Smooth muscle cell (in vitro differentiated cells): ENCODE data around the gene MRPS21. TPM values are rescaled to one million over a fixed set of nuclear protein-coding genes. Genes with fewer than 3 reads are reported as not detected.

Experiments
- DNase-seq: peaks from one replicate; lab custom pipeline; 2025; ENCODE audit not compliant: unreplicated experiment; lab: John Stamatoyannopoulos, UW
- H2AFZ ChIP-seq: fragments of 200-600 bp; sonication (generic); 2 replicates; pipeline ENCODE4 v1.6.0; 2016; ENCODE audit warnings: antibody characterized with exemption, low read depth, mild to moderate bottlenecking
- H3F3A ChIP-seq: fragments of 200-600 bp; sonication (generic); 2 replicates; pipeline ENCODE4 v1.6.0; 2017; ENCODE audit warnings: antibody characterized with exemption, low read depth
- H3K27ac ChIP-seq: fragments of 200-600 bp; sonication (generic); 2 replicates; pipeline ENCODE4 v1.5.1; 2016; ENCODE audit warnings: low read depth, mild to moderate bottlenecking
- H3K27me3 ChIP-seq: fragments of 200-600 bp; sonication (generic); 2 replicates; pipeline ENCODE4 v1.6.1; 2016; ENCODE audit warnings: low read depth, mild to moderate bottlenecking
- H3K36me3 ChIP-seq: fragments of 200-600 bp; sonication (generic); 2 replicates; pipeline ENCODE4 v1.5.1; 2016; ENCODE audit warnings: low read depth
- H3K4me1 ChIP-seq: fragments of 200-600 bp; sonication (generic); 2 replicates; pipeline ENCODE4 v1.5.1; 2016; ENCODE audit warnings: low read depth
- H3K4me2 ChIP-seq: fragments of 200-600 bp; sonication (generic); 2 replicates; pipeline ENCODE4 v1.6.0; 2016; ENCODE audit warnings: mild to moderate bottlenecking
- H3K4me3 ChIP-seq: fragments of 200-600 bp; sonication (generic); 2 replicates; pipeline ENCODE4 v1.5.1; 2016; ENCODE audit warnings: mild to moderate bottlenecking
- H3K79me2 ChIP-seq: fragments of 200-600 bp; sonication (generic); 2 replicates; pipeline ENCODE4 v1.6.0; 2016; ENCODE audit warnings: low read depth, mild to moderate bottlenecking
- H3K9ac ChIP-seq: fragments of 200-600 bp; sonication (generic); 2 replicates; pipeline ENCODE4 v1.6.0; 2016; ENCODE audit warnings: low read depth
- H3K9me3 ChIP-seq: fragments of 200-600 bp; sonication (generic); replicated peaks from 2 replicates; pipeline ENCODE4 v1.5.1; 2016; ENCODE audit warnings: low read depth
- H4K20me1 ChIP-seq: fragments of 200-600 bp; sonication (generic); 2 replicates; pipeline ENCODE4 v1.6.0; 2016; ENCODE audit warnings: low read depth
- WGBS: methylation state at CpG from one replicate; pipeline ENCODE4 v1.1.7; 2016; ENCODE audit warnings: low lambda C conversion rate; 5-methylcytosine and 5-hydroxymethylcytosine counted together
- polyA plus RNA-seq: library from polyadenylated mRNA; unstranded; fragments of >200 nt; fragmentation: Nextera tagmentation; extraction: Ambion mirVana; gene quantifications from 2 replicates; pipeline ENCODE4 v1.2.1, GENCODE V29; 2016
- total RNA-seq: library from RNA; depleted of rRNA; stranded (reverse); fragments of >200 nt; gene quantifications from 2 replicates; pipeline ENCODE4 v1.2.3, GENCODE V29; 2014
- TF ChIP-seq, protein P1 (sequence below): fragments of 200-600 bp; sonication (generic); IDR thresholded peaks from 2 replicates; pipeline ENCODE4 v1.5.1; 2017; ENCODE audit warnings: borderline replicate concordance, mild to moderate bottlenecking, antibody characterized with exemption; ENCODE audit not compliant: insufficient read depth, poor library complexity, severe bottlenecking

MRPS21 gene
- total and polyA plus RNA-seq, 2 experiments from 2014 or later, result 53.8 to 85.9 TPM

DNA sequence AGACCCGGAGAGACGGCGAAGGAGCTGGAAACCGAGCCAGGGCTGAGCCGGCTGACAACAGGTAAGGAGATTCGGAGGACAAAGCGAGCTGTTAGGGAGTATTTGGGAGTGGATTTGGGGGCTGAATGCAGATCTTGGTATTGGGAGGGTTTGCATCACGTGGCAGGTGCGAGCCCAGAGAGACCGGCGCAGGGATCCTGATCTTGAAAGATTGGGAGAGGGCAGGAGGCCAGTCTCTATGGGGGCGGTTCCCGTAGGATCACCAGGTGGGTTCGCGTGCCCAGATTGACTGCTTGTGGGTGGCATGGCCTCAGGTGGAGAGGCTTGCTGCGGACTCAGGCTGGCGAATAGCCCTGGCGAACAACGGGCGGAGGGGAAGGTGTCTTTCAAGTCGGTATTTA lies 11.1 kb upstream of the MRPS21 start:
- Histone ChIP-seq H2AFZ (peak overlapping the region; percentile 75), H3K4me3 (peak overlapping the region; percentile 55), H3K4me1 (peaks cover 11% of the 10 kb centered on the region), H3K79me2 (no peaks in the 10 kb centered on the region), H3K9me3 (no peaks in the 10 kb centered on the region), H3K4me2 (peak overlapping the region; percentile 82), H3F3A (no peaks in the 10 kb centered on the region), H3K36me3 (no peaks in the 10 kb centered on the region), H3K27ac (no peak overlapping the region), H4K20me1 (no peaks in the 10 kb centered on the region), H3K9ac (peak overlapping the region; percentile 72), H3K27me3 (no peaks in the 10 kb centered on the region)
- TF ChIP-seq, protein P1, sequence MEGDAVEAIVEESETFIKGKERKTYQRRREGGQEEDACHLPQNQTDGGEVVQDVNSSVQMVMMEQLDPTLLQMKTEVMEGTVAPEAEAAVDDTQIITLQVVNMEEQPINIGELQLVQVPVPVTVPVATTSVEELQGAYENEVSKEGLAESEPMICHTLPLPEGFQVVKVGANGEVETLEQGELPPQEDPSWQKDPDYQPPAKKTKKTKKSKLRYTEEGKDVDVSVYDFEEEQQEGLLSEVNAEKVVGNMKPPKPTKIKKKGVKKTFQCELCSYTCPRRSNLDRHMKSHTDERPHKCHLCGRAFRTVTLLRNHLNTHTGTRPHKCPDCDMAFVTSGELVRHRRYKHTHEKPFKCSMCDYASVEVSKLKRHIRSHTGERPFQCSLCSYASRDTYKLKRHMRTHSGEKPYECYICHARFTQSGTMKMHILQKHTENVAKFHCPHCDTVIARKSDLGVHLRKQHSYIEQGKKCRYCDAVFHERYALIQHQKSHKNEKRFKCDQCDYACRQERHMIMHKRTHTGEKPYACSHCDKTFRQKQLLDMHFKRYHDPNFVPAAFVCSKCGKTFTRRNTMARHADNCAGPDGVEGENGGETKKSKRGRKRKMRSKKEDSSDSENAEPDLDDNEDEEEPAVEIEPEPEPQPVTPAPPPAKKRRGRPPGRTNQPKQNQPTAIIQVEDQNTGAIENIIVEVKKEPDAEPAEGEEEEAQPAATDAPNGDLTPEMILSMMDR, result no peak
- 6% methylated on average over 20 of the region's 21 CpGs for WGBS
- no peak for DNase-seq

DNA sequence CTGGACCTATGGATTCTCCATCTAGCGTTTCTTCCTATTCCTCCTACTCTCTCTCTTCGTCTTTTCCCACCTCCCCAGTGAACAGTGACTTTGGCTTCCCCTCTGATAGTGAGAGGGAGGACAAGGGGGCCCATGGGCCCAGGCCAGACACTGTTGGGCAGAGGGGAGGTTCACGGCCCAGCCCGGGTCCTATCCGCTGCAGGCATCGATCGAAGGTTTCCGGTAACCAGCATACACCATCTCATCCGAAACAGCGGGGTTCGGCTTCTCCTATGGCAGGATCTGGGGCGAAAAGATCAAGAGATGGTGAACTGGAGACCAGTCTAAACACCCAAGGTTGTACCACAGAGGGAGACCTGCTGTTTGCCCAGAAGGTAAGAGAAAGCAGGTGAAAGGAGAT lies 10.4 kb upstream of the MRPS21 start:
- H3K27me3 ChIP-seq, result no peaks in the 10 kb centered on the region
- H3K4me1 ChIP-seq, result peaks cover 11% of the 10 kb centered on the region
- peak overlapping the region; percentile 82 for H3K4me2 ChIP-seq
- peak overlapping the region; percentile 55 for H3K4me3 ChIP-seq
- DNase-seq, result no peak
- H2AFZ ChIP-seq, result no peak overlapping the region
- WGBS, result 89% methylated on average over 12 of the region's 12 CpGs
- no peak overlapping the region for H3K27ac ChIP-seq
- H4K20me1 ChIP-seq, result no peaks in the 10 kb centered on the region
- H3F3A ChIP-seq, result no peaks in the 10 kb centered on the region
- H3K79me2 ChIP-seq, result no peaks in the 10 kb centered on the region
- H3K9ac ChIP-seq, result no peak overlapping the region
- H3K9me3 ChIP-seq, result no peaks in the 10 kb centered on the region
- no peaks in the 10 kb centered on the region for H3K36me3 ChIP-seq
- TF ChIP-seq, protein P1, result no peak

DNA sequence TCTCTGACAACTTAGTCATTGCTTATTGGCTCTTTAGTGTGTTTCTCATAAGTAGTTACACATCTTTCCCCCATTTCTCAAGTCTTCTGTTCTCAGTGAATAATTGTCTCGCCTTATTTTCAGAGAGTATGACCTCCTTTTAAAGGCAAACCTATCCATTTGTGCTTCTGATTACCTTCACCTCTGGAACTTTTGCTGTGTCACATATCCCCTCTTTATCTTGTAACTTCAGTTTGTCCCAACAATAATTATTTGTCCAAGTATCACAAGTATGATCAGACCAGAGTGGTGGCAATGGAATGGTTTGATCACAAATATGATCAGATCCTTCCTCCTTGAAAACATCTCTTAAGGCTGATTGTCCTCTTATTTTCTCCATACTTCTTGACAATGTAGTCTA lies 5.3 kb upstream of the MRPS21 start:
- no peak overlapping the region for H2AFZ ChIP-seq
- H3K9me3 ChIP-seq, result no peaks in the 10 kb centered on the region
- no peaks in the 10 kb centered on the region for H3K79me2 ChIP-seq
- H3K36me3 ChIP-seq, result no peaks in the 10 kb centered on the region
- no peaks in the 10 kb centered on the region for H4K20me1 ChIP-seq
- WGBS, result 83% methylated on average over 1 of the region's 1 CpG
- no peak overlapping the region for H3K27ac ChIP-seq
- H3K4me1 ChIP-seq, result peaks cover 4% of the 10 kb centered on the region
- no peak overlapping the region for H3K9ac ChIP-seq
- H3K27me3 ChIP-seq, result no peaks in the 10 kb centered on the region
- H3F3A ChIP-seq, result no peaks in the 10 kb centered on the region
- DNase-seq, result no peak
- H3K4me2 ChIP-seq, result no peak overlapping the region
- no peak overlapping the region for H3K4me3 ChIP-seq
- TF ChIP-seq, protein P1, result no peak

DNA sequence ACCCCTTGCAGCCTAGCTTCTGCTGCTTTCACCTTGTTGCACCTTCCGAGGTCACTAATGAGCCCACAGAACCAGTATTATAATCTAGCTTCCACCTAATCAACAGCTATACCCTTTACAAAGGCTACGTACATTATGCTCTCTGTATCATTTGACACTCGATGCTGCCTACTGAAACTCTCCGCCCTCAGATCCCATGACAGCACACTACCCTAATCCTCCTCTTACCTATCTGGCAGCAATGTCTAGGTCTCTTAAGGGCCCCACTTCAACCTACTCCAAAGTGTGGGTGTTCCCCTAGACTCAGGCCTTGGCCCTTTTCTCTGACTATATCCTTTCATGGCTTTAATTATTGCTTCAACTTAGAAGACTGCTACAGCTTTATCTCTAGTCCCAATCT lies 4.8 kb upstream of the MRPS21 start:
- DNase-seq, result no peak
- Histone ChIP-seq H3K27ac (no peak overlapping the region), H2AFZ (no peak overlapping the region), H3K4me2 (no peak overlapping the region), H3K9ac (no peak overlapping the region), H3K4me3 (no peak overlapping the region), H3K79me2 (no peaks in the 10 kb centered on the region), H3K27me3 (no peaks in the 10 kb centered on the region), H3K9me3 (no peaks in the 10 kb centered on the region), H3K4me1 (peaks cover 4% of the 10 kb centered on the region), H3F3A (no peaks in the 10 kb centered on the region), H3K36me3 (no peaks in the 10 kb centered on the region), H4K20me1 (no peaks in the 10 kb centered on the region)
- TF ChIP-seq, protein P1, result no peak
- 95% methylated on average over 4 of the region's 4 CpGs for WGBS
